Measurements from ENCODE around the gene ZBTB8B. TPM values are rescaled to one million over a fixed set of nuclear protein-coding genes. Genes with fewer than 3 reads are reported as not detected.
"Not testable (repeated sequence)": the region's sequence is repeated elsewhere in the genome, so short reads cannot be mapped to it uniquely, and the experiment has no call there.

The ZBTB8B gene
- total and polyA plus RNA-seq, 9 donors: under 0.01 to 0.18 (median 0.10) TPM

GRCh38 chr1:32447469-32448185 is 17.2 kb upstream of the ZBTB8B start:
- Histone ChIP-seq H3K9me3 (no peaks in the 10 kb centered on the region), H3K4me3 (peak overlapping the region; percentile 21), H3K27ac (no peak overlapping the region), H3K36me3 (no peaks in the 10 kb centered on the region), H3K4me1 (ENCODE audit: insufficient read depth) (no peaks in the 10 kb centered on the region), H3K27me3 (no peaks in the 10 kb centered on the region)
- intact Hi-C loops (cut with DNase I): loop anchor here in 1 of 4 donors (10.0 kb wide), 1 partner anchor 177 kb away; no protein-coding TSS in a partner anchor
- no peak for TF ChIP-seq CTCF (IDR thresholded peaks at IDR 0.05)
- TF ChIP-seq EP300 (IDR thresholded peaks at IDR 0.05): no peak
- no peak for TF ChIP-seq POLR2A (IDR thresholded peaks at IDR 0.05)
- 9 to 18% (median 14%) methylated on average over 13 of the region's 13 CpGs for WGBS, 3 donors
- DNase-seq: peak in 2 of 5 donors; percentile 19 to 42

DNA sequence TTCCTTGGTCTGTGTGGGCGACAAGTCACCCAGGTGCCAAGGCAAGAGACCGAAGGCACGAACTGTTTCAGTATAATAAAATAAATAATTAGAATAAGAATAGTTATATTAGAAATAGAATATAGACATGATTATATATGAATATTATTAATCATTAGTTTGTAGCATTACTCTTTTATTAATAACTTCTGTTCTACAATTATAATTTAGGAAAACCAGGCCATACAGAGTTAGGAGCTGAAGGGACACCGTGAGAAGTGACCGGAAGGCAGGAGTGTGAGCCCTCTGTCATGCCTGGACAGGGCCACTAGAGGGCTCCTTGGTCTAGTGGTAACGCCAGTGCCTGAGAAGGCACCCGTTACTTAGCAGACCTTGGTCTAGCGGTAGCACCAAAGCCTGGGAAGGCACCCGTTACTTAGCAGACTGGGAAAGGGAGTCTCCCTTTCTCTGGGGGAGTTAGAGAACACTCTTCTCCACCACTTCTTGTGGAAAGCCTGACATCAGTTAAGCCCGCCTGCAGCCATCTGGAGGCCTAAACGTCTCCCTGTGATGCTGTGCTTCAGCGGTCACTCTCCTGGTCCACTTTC is 16.6 kb upstream of the ZBTB8B start:
- peak; percentile 63 to 76 (median 71) for TF ChIP-seq CTCF (IDR thresholded peaks at IDR 0.05)
- not testable (repeated sequence) for H3K4me1 ChIP-seq (ENCODE audit: insufficient read depth); H3K36me3 ChIP-seq; H3K9me3 ChIP-seq; H3K27ac ChIP-seq; H3K27me3 ChIP-seq
- peak overlapping the region; percentile 21 for H3K4me3 ChIP-seq
- intact Hi-C loops (cut with DNase I): loop anchor here in 1 of 4 donors (10.0 kb wide), 1 partner anchor 177 kb away; no protein-coding TSS in a partner anchor
- DNase-seq: peak; percentile 71 to 83 (median 74)
- 17 to 27% (median 23%) methylated on average over 12 of the region's 12 CpGs for WGBS, 3 donors

- WGBS, 3 donors: 83 to 87% (median 84%) methylated on average over 12 of the region's 12 CpGs
- Histone ChIP-seq H3K4me3 (no peak overlapping the region), H3K9me3 (no peaks in the 10 kb centered on the region), H3K36me3 (no peaks in the 10 kb centered on the region), H3K27me3 (no peaks in the 10 kb centered on the region), H3K27ac (no peak overlapping the region), H3K4me1 (ENCODE audit: insufficient read depth) (no peaks in the 10 kb centered on the region)
- TF ChIP-seq EP300 (IDR thresholded peaks at IDR 0.05) (no peak), CTCF (IDR thresholded peaks at IDR 0.05) (no peak), POLR2A (IDR thresholded peaks at IDR 0.05) (no peak)
- no peak for DNase-seq
- intact Hi-C loops (cut with DNase I): loop anchor here in 1 of 4 donors (10.0 kb wide), 1 partner anchor 176 kb away; no protein-coding TSS in a partner anchor
Measured at GRCh38 chr1:32448773-32449456, 16.0 kb upstream of the ZBTB8B start.

GRCh38 chr1:32449457-32449831 is 15.4 kb upstream of the ZBTB8B start:
- not testable (repeated sequence) for H3K36me3 ChIP-seq; H3K4me3 ChIP-seq; H3K27ac ChIP-seq; H3K4me1 ChIP-seq (ENCODE audit: insufficient read depth); DNase-seq; H3K27me3 ChIP-seq; H3K9me3 ChIP-seq
- intact Hi-C loops (cut with DNase I): loop anchor here in 1 of 4 donors (10.0 kb wide), 1 partner anchor 175 kb away; no protein-coding TSS in a partner anchor
- 96 to 99% (median 98%) methylated on average over 5 of the region's 5 CpGs for WGBS, 3 donors
